Gastroesophageal sphincter (tissue), 3 donors: ENCODE measurements around the gene MICAL3.
A peak's percentile ranks its signal among the peaks of the same experiment; 100 is the strongest.

ENCODE experiments used
- EP300 ChIP-seq: sonication (generic); formaldehyde crosslinking; IDR thresholded peaks from one replicate; pipeline ENCODE4 v1.6.1; 2017; ENCODE audit warnings: antibody characterized with exemption, mild to moderate bottlenecking
- POLR2A ChIP-seq, 2 donors: fragments of 450-650 bp; IDR thresholded peaks; one replicate each; pipeline ENCODE4 v1.6.1; 2017; ENCODE audit warnings: antibody characterized with exemption in 2 of 2, mild to moderate bottlenecking in 2 of 2, moderate library complexity in 1 of 2
- TF ChIP-seq, protein P1 (sequence below), 4 experiments: fragments of 200-600 bp in 2 of 4; fragments of 450-650 bp in 2 of 4; sonication (generic) in 1 of 4; IDR thresholded peaks; one replicate each; pipeline ENCODE4 v1.5.1; 2017 to 2019; ENCODE audit warnings: antibody characterized with exemption in 4 of 4, mild to moderate bottlenecking in 2 of 4, moderate library complexity in 2 of 4

DNA sequence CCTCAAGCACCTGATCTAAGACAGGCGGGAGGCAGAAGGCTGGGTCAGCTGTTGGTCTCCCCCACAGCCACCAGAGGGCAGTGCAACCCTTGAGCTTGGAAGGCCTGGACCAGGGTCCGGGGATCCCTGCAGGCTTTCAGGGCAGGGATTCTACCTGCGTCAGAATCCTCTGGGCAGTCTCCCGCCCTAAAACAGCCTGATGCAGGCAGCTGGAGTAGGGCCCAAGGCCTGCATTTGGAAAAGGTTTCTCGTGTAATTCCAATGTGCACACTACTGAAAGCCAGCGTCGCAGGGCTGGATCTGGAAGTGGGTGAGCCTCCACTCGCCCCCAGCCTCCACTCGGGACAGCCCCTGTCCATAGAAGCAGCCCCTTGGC lies 281.8 kb downstream of the MICAL3 start:
- TF ChIP-seq POLR2A (IDR thresholded peaks at IDR 0.05) (no peak), EP300 (no peak)
- TF ChIP-seq, protein P1, sequence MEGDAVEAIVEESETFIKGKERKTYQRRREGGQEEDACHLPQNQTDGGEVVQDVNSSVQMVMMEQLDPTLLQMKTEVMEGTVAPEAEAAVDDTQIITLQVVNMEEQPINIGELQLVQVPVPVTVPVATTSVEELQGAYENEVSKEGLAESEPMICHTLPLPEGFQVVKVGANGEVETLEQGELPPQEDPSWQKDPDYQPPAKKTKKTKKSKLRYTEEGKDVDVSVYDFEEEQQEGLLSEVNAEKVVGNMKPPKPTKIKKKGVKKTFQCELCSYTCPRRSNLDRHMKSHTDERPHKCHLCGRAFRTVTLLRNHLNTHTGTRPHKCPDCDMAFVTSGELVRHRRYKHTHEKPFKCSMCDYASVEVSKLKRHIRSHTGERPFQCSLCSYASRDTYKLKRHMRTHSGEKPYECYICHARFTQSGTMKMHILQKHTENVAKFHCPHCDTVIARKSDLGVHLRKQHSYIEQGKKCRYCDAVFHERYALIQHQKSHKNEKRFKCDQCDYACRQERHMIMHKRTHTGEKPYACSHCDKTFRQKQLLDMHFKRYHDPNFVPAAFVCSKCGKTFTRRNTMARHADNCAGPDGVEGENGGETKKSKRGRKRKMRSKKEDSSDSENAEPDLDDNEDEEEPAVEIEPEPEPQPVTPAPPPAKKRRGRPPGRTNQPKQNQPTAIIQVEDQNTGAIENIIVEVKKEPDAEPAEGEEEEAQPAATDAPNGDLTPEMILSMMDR (IDR thresholded peaks at IDR 0.05) = peak in 3 of 4 experiments; percentile 55 to 80 (median 68)
